Stimulated activated naive CD8-positive, alpha-beta T cell treated with anti-CD3 and anti-CD28 coated beads, Interleukin-15, Interleukin-2, amounts not matched to agents 100 ng/mL and 50 ng/mL, for 24 hours (primary cell): Measurements from ENCODE around the gene PDK2.

Experiments
- H3K27ac Mint-ChIP-seq: one replicate; pipeline ENCODE4 v1.8.0; 2021; ENCODE audit warnings: mild to moderate bottlenecking, mixed read lengths
- H3K27me3 Mint-ChIP-seq: one replicate; pipeline ENCODE4 v1.8.0; 2021; ENCODE audit warnings: mixed read lengths
- H3K36me3 Mint-ChIP-seq: one replicate; pipeline ENCODE4 v1.8.0; 2021; ENCODE audit warnings: low read depth, mixed read lengths
- H3K4me1 Mint-ChIP-seq: one replicate; pipeline ENCODE4 v1.8.0; 2021; ENCODE audit warnings: low read depth, mixed read lengths
- H3K4me3 Mint-ChIP-seq: one replicate; pipeline ENCODE4 v1.8.0; 2021; ENCODE audit warnings: mild to moderate bottlenecking, mixed read lengths
- H3K9me3 Mint-ChIP-seq: one replicate; pipeline ENCODE4 v1.8.0; 2021; ENCODE audit warnings: mixed read lengths

The PDK2 gene

GRCh38 chr17:50157891-50158290, 62.7 kb downstream of the PDK2 start:
- H3K36me3 Mint-ChIP-seq: no peaks in the 10 kb centered on the region
- no peak overlapping the region for H3K27ac Mint-ChIP-seq
- no peaks in the 10 kb centered on the region for H3K27me3 Mint-ChIP-seq
- H3K9me3 Mint-ChIP-seq: no peaks in the 10 kb centered on the region
- H3K4me1 Mint-ChIP-seq: peaks cover 48% of the 10 kb centered on the region
- H3K4me3 Mint-ChIP-seq: no peak overlapping the region

- Mint-ChIP-seq H3K9me3 (no peaks in the 10 kb centered on the region), H3K36me3 (no peaks in the 10 kb centered on the region), H3K4me1 (peaks cover 46% of the 10 kb centered on the region), H3K27ac (peak overlapping the region; percentile 97), H3K27me3 (no peaks in the 10 kb centered on the region), H3K4me3 (peak overlapping the region; percentile 76)
These were observed 66.1 kb downstream of the PDK2 start for GRCh38 chr17:50161023-50161910.
